Adrenal gland (tissue), 12 donors: ENCODE results near the gene C1orf174. TPM values are rescaled to one million over a fixed set of nuclear protein-coding genes. Genes with fewer than 3 reads are reported as not detected.

Source experiments
- DNase-seq, 7 donors: peaks; one replicate each; pipeline ENCODE4 v3.0.0-alpha.2; 2019 to 2020
- H3K27ac ChIP-seq, 5 donors: fragments of 200-600 bp; sonication (generic) in 4 of 5; 1 replicate in 3 of 5; 2 replicates in 2 of 5; pipeline versions ENCODE4 v1.5.1 to v1.8.0; 2016 to 2020; ENCODE audit warnings: mild to moderate bottlenecking in 1 of 5
- H3K27me3 ChIP-seq: fragments of 200-600 bp; 2 replicates; pipeline ENCODE4 v1.8.0; 2021
- H3K36me3 ChIP-seq, 2 donors: fragments of 200-600 bp; replicated peaks in 1 of 2; 1 replicate in 1 of 2; 2 replicates in 1 of 2; pipeline versions ENCODE4 v1.5.1 to v1.8.0; 2018 to 2022
- H3K4me1 ChIP-seq, 2 donors: fragments of 200-600 bp; replicated peaks in 1 of 2; 1 replicate in 1 of 2; 2 replicates in 1 of 2; pipeline versions ENCODE4 v1.5.1 to v1.8.0; 2018 to 2021
- H3K4me3 ChIP-seq, 4 donors: fragments of 200-600 bp; sonication (generic) in 3 of 4; one replicate each; pipeline ENCODE4 v1.5.1; 2016 to 2018
- H3K9me3 ChIP-seq, 3 donors: fragments of 200-600 bp; sonication (generic) in 1 of 3; replicated peaks in 1 of 3; 1 replicate in 2 of 3; 2 replicates in 1 of 3; pipeline versions ENCODE4 v1.5.1 to v1.8.0; 2016 to 2021
- CTCF ChIP-seq, 6 experiments: fragments of 450-650 bp in 4 of 6; fragments of 200-600 bp in 2 of 6; sonication (generic) in 1 of 6; IDR thresholded peaks; 1 replicate in 5 of 6; 2 replicates in 1 of 6; pipeline versions ENCODE4 v1.5.1 to v1.8.0; 2016 to 2021; ENCODE audit warnings: antibody characterized with exemption in 6 of 6, mild to moderate bottlenecking in 2 of 6, moderate library complexity in 1 of 6
- POLR2A ChIP-seq, 2 donors: fragments of 450-650 bp; IDR thresholded peaks; one replicate each; pipeline ENCODE4 v1.6.1; 2017; ENCODE audit warnings: antibody characterized with exemption in 2 of 2, mild to moderate bottlenecking in 2 of 2, moderate library complexity in 1 of 2
- WGBS, 4 donors: extraction: QIAGEN DNeasy Blood & Tissue Kit in 2 of 4; methylation state at CpG; one replicate each; pipeline versions ENCODE4 v1.1.5 to v1.1.7; 2013 to 2017; 5-methylcytosine and 5-hydroxymethylcytosine counted together
- intact Hi-C, 2 donors: fragments of 100-400 bp; cut with DNase I; formaldehyde crosslinking; loops; one replicate each; pipeline versions ENCODE4 v1.14.1 to v1.15.0; 2022 to 2023
- polyA plus RNA-seq, 3 donors: library from polyadenylated mRNA; stranded (reverse); fragments of 200-250 nt in 2 of 3; fragments of 350-450 nt in 1 of 3; fragmentation: Illumina TruSeq in 1 of 3; extraction: RNeasy Lipid Tissue Mini Kit (QIAGEN cat#74804) in 1 of 3; gene quantifications; one replicate each; pipeline ENCODE4 v1.2.3, GENCODE V29; 2013 to 2014
- total RNA-seq, 9 donors: library from RNA; depleted of rRNA in 4 of 9; stranded (reverse); fragments of >200 nt in 4 of 9; fragments of 120-200 nt in 1 of 9; fragmentation: NEBNext Ultra II Directional in 1 of 9; extraction: Animal tissue kit (Norgen Biotek cat#: 25700) in 1 of 9; gene quantifications; one replicate each; pipeline versions ENCODE4 v1.1.0 to v1.2.4, GENCODE V29; 2013 to 2023
- donor health status: healthy with polysubstance abuse.
- donor health status: Bipolar disorder and iron deficiency.
- donor health status: DM: yes; HTN: yes; CAD: no.
- donor health status: DM: no; HTN: no; CAD: no.
- donor health status: DM: no; HTN: no; CAD: no.
- donor health status: DM: yes; HTN: yes; CAD: no.

Gene C1orf174
- total and polyA plus RNA-seq, 12 donors, result 11.5 to 28.0 (median 19.0) TPM

- Histone ChIP-seq H3K4me3 (no peak overlapping the region), H3K27ac (no peak overlapping the region)
Measured at GRCh38 chr1:3886106-3886670, 13.9 kb downstream of the C1orf174 start.

GRCh38 chr1:3885611-3886010 is 14.5 kb downstream of the C1orf174 start:
- no peaks in the 10 kb centered on the region for H3K27me3 ChIP-seq
- no peak overlapping the region for H3K27ac ChIP-seq
- H3K9me3 ChIP-seq, result no peaks in the 10 kb centered on the region
- DNase-seq, result no peak
- 89 to 94% (median 91%) methylated on average over 3 to 7 of the region's 7 CpGs for WGBS, 4 donors
- H3K36me3 ChIP-seq, result peaks cover 0 to 49% of the 10 kb centered on the region in 2 donors
- no peak overlapping the region for H3K4me3 ChIP-seq
- no peak for TF ChIP-seq CTCF (IDR thresholded peaks at IDR 0.05)
- no peak for TF ChIP-seq POLR2A (IDR thresholded peaks at IDR 0.05)
- intact Hi-C loops, result no loop called here
- H3K4me1 ChIP-seq, result no peaks in the 10 kb centered on the region

More at GRCh38 chr1:3886106-3886670, 13.9 kb downstream of the C1orf174 start:
- Histone ChIP-seq H3K27me3 (no peaks in the 10 kb centered on the region), H3K4me1 (no peaks in the 10 kb centered on the region), H3K36me3 (peaks cover 0 to 53% of the 10 kb centered on the region in 2 donors), H3K9me3 (no peaks in the 10 kb centered on the region)
- no peak for DNase-seq
- WGBS, 4 donors, result 90 to 95% (median 92%) methylated on average over 11 to 15 of the region's 15 CpGs
- intact Hi-C loops, result no loop called here
- no peak for TF ChIP-seq POLR2A (IDR thresholded peaks at IDR 0.05)

GRCh38 chr1:3884966-3885365 is 15.1 kb downstream of the C1orf174 start:
- no peak for TF ChIP-seq CTCF (IDR thresholded peaks at IDR 0.05)
- TF ChIP-seq POLR2A (IDR thresholded peaks at IDR 0.05), result no peak
- Histone ChIP-seq H3K9me3 (no peaks in the 10 kb centered on the region), H3K27ac (no peak overlapping the region), H3K4me1 (no peaks in the 10 kb centered on the region), H3K27me3 (no peaks in the 10 kb centered on the region), H3K4me3 (no peak overlapping the region), H3K36me3 (peaks cover 0 to 43% of the 10 kb centered on the region in 2 donors)
- intact Hi-C loops, result no loop called here
- WGBS, 4 donors, result 93 to 98% (median 95%) methylated on average over 13 of the region's 13 CpGs
- no peak for DNase-seq

- no peak for DNase-seq
- Histone ChIP-seq H3K4me3 (no peak overlapping the region), H3K4me1 (no peaks in the 10 kb centered on the region), H3K27ac (no peak overlapping the region), H3K9me3 (peaks cover 0 to 7% (median 0%) of the 10 kb centered on the region in 3 donors), H3K36me3 (peaks cover 0 to 29% of the 10 kb centered on the region in 2 donors), H3K27me3 (no peaks in the 10 kb centered on the region)
- 96 to 98% (median 97%) methylated on average over 18 of the region's 18 CpGs for WGBS, 4 donors
- TF ChIP-seq POLR2A (IDR thresholded peaks at IDR 0.05) (no peak), CTCF (IDR thresholded peaks at IDR 0.05) (no peak)
- intact Hi-C loops, result no loop called here
Measured at GRCh38 chr1:3883194-3883925, 16.7 kb downstream of the C1orf174 start.

GRCh38 chr1:3881193-3881480 is 18.9 kb downstream of the C1orf174 start:
- no peak overlapping the region for H3K4me3 ChIP-seq
- no peak for DNase-seq
- H3K4me1 ChIP-seq, result no peaks in the 10 kb centered on the region
- intact Hi-C loops, result no loop called here
- 79 to 100% (median 91%) methylated on average over 4 to 5 of the region's 5 CpGs for WGBS, 4 donors
- TF ChIP-seq POLR2A (IDR thresholded peaks at IDR 0.05), result no peak
- TF ChIP-seq CTCF (IDR thresholded peaks at IDR 0.05), result no peak
- no peaks in the 10 kb centered on the region for H3K27me3 ChIP-seq
- peaks cover 0 to 7% (median 0%) of the 10 kb centered on the region in 3 donors for H3K9me3 ChIP-seq
- H3K36me3 ChIP-seq, result peaks cover 0 to 12% of the 10 kb centered on the region in 2 donors
- H3K27ac ChIP-seq, result no peak overlapping the region
